Activated naive CD4-positive, alpha-beta T cell (primary cell): ENCODE results near the gene NINJ2.
"Not testable (repeated sequence)": the region's sequence is repeated elsewhere in the genome, so short reads cannot be mapped to it uniquely, and the experiment has no call there.

ENCODE experiments used
- DNase-seq, 4 experiments: peaks; one replicate each; lab custom pipeline; 2025; lab: John Stamatoyannopoulos, UW

The NINJ2 gene

GRCh38 chr12:641321-641720 is 21.9 kb downstream of the NINJ2 start:
- DNase-seq, result not testable (repeated sequence)

DNA sequence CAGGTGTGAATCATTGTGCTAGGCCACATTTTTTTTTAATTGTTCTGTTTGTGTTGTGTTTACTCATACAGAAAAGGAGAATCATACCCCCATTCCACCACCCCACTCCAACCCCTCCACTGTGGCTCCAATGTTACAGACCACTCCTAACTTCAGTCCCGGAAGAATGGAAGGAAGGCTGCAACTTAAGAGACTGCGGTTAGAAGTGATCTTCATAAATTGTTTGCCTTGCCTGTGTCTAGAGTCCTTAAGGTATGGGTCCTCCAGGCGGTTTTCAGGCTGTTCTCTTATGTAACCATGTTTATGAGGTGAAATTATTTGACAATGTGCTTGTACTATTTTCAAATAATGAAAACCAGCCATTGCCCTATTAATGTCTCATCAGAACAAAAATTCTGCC is 22.5 kb downstream of the NINJ2 start:
- DNase-seq, result no peak

DNA sequence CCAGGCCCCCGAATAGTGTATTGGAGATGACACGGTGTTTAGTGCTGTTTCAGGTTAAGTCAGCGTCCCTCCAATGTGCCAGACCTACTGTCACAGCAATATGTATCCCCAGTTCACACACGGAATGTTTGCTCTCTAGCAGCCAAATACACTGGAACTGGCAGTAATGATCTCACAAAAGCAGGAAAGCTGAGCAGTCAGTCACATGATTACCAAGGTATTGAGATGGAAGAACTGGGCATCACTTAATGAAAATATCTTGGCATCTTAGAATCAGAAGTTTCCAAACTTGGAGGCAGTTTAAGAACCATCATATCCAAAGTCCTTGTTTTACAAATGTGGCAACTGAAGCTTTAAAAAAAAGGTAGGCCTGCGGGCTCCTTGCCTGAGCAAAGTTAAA is 23.3 kb downstream of the NINJ2 start:
- no peak for DNase-seq

DNA sequence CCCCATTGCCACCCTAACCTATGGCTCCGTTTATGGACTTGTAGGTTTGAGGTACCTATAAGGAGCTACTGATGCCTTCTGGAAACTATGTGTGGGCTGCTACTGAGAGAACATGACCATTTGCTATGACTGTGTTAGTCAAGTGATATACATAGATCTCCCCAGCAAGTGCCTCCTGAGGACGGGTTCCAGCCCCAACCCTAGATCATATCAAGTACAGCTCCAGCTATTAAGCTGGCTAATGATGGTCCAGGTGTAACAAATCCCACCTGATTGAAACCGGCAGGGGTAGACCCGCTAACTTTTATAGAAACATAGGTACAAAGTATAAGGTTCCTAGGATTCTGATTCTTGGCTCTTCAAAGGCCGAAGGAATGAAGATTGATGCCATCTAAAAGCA is 23.7 kb downstream of the NINJ2 start:
- DNase-seq, result no peak

- no peak for DNase-seq
Measured at GRCh38 chr12:638953-639557, 24.2 kb downstream of the NINJ2 start.

DNA sequence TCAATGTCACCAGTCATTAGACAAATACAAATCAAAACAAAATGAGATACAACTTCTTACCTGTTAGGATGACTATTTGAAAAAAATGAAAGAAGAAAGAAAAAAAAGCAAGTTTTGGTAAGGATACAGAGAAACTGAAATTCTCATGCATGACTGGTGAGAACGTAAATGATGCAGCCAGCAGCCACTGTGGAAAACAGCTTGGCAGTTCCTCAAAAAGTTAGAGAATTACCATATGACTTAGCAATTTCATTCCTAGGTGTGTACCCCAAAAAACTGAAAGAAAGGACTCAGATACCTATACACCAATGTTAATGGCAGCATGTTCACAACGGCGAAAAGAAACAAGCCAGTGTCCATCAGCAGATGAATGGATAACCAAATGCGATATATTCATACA is 26.6 kb downstream of the NINJ2 start:
- no peak for DNase-seq

- DNase-seq, result no peak
Measured at GRCh38 chr12:633731-634130, 29.5 kb downstream of the NINJ2 start.

GRCh38 chr12:632102-632696 is 31.0 kb downstream of the NINJ2 start:
- DNase-seq, result no peak

- DNase-seq, result peak in 3 of 4 experiments; percentile 6 to 56 (median 38)
Measured at GRCh38 chr12:630656-631632, 32.3 kb downstream of the NINJ2 start.

GRCh38 chr12:628742-629078 is 34.5 kb downstream of the NINJ2 start:
- not testable (repeated sequence) for DNase-seq

GRCh38 chr12:627863-628741 is 35.1 kb downstream of the NINJ2 start:
- no peak for DNase-seq

GRCh38 chr12:627285-627684 is 36.0 kb downstream of the NINJ2 start:
- DNase-seq, result no peak

- DNase-seq, result no peak
Measured at GRCh38 chr12:625998-626397, 37.2 kb downstream of the NINJ2 start.

DNA sequence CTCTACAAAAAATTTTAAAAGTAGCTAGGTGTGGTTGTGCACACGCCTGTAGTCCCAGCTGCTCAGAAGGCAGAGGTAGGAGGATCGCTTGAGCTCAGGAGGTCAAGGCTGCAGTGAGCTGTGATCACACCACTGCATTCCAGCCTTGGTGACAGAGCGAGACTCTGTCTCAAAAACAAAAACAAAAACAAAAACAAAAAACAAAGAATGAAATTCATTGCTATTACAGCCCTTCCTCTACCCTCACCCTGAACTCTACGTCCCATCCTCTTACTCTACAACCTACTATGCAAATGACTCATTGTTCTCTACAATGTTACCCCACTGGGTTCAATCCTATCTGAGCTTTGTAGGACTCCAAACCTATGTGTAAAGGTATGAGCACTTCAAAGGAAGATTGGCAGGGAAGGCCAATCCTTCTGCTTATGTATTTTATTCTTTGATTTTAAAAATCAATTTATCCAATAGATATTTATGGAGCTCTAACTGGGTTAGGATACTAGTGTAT is 39.3 kb downstream of the NINJ2 start:
- no peak for DNase-seq

- DNase-seq, result no peak
Measured at GRCh38 chr12:623172-623864, 39.9 kb downstream of the NINJ2 start.

DNA sequence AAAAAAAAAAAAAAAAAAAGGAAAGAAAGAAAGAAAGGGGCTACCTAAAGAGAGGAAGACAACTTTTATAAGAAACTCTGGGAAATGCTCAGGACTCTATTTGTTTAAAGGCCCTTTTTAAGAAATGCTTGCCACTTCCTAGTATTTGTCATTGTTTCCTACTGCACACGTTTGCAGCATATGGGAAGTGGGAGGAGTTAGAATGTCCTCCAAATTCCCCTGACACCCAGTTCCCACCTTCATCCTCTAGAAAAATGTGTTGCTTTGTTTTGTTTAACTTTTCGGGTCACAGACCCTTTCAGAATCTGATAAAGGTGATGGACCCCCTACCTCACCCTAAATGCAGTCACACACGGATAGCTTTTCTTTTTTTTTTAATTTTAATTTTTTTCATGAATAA is 40.8 kb downstream of the NINJ2 start:
- DNase-seq, result no peak

DNA sequence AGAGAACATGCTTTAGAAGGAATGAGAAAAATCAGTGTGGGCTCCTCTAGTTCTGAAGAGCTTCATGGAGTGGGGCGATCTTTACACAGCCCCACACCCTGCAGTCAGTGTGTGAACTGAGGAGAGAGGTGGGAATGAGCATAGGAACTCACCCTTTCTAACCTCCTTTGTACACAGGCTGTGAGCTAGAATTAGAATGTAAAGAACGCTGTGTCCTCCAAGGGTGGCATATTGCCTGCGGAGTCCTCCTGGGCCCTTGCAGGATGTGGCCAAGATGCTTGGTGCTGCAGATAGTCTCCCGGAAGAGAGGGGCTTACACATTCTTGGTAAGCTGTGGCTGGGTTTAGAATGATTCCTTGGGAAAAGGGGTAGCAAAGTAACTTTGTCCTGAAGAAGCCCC is 43.9 kb downstream of the NINJ2 start:
- DNase-seq, result no peak

GRCh38 chr12:618605-619004 is 44.6 kb downstream of the NINJ2 start:
- no peak for DNase-seq

DNA sequence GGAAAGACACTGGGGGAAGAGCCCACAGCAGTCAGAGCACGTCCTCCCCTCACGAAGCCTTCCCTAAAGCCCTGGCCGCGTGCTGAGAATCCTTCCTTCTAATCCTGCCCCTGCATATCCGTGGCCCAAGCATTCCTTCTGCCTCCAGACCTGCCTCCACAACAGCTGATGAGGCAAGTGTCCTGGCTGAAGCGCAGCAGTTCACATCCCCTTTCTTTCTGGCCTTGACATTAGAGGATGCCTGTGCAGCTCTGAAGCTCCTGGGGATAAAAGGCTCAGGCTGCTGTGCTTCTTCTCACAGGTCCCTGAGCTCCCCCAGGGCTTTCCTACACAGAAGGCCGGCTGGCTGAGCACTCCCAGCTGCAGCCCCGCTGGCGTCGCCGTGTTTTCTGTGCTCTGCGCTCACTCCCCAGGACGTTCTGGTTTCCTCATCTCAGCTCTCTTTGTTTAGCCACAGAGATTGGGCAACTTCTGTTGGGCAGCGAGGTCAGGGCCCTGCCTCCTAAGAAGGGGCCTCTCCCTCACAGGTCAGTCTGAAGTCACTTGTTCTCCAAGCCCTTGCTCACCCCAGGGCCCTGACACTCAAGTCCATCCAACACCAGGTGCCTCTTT is 45.8 kb downstream of the NINJ2 start:
- no peak for DNase-seq

DNA sequence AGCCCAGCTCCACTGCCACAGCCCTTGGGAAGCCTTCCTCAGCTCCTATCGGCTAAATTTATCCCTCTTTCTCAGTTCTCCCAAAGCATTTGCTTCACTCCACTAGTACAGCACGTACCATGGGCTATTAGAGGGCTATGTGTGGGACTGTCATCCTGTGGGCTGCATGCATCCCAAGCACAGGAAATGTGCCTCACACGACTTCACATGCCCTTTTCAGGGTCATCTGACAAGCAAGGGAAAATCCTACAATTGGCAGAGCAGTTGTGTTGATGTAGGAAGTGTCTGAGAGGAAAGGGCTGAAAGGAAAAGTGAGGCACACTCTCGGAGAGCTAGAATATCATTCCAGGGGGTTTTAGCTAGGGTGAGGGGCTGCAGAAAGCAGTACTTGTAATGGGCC is 47.6 kb downstream of the NINJ2 start:
- DNase-seq, result no peak
